Measurements from ENCODE around the gene KIRREL1. TPM values are rescaled to one million over a fixed set of nuclear protein-coding genes. Genes with fewer than 3 reads are reported as not detected.

Gene KIRREL1
- polyA plus RNA-seq, 1 donor (not counting 4 experiments of a cell fraction or from before 2014, with no cell fraction given): 19.7 TPM

- no peaks in the 10 kb centered on the region for H3K79me2 ChIP-seq (ENCODE audit: control insufficient read depth, insufficient read depth, low read length)
- no peak overlapping the region for H2AFZ ChIP-seq (ENCODE audit: control insufficient read depth, low read length)
- H3K27ac ChIP-seq (ENCODE audit: control insufficient read depth, insufficient read depth, low read length): no peak overlapping the region
- TF ChIP-seq EZH2 (IDR thresholded peaks at IDR 0.05; ENCODE audit: low read length) (no peak), CTCF (optimal IDR thresholded peaks at IDR 0.05 in 1 of 3, IDR thresholded peaks at IDR 0.05 in 1 of 3, conservative IDR thresholded peaks at IDR 0.05 in 1 of 3; ENCODE audit: extremely low read depth in 1 of 3, insufficient read depth in 2 of 3, low read length in 3 of 3) (no peak)
- no peak for FAIRE-seq
- no peaks in the 10 kb centered on the region for H3K36me3 ChIP-seq (ENCODE audit: control insufficient read depth in 2 of 2, extremely low read depth in 1 of 2, insufficient read depth in 2 of 2, low read length in 2 of 2)
- H3K9me3 ChIP-seq (ENCODE audit: control insufficient read depth, low read depth, low read length): no peaks in the 10 kb centered on the region
- H3K4me2 ChIP-seq (ENCODE audit: control insufficient read depth, extremely low read depth, insufficient read depth, low read depth, low read length): no peak overlapping the region
- H3K4me3 ChIP-seq (ENCODE audit: control insufficient read depth in 2 of 3, extremely low read depth in 1 of 3, insufficient read depth in 2 of 3, low read depth in 1 of 3, low read length in 3 of 3): no peak overlapping the region
- dilution Hi-C loops (cut with MboI; ENCODE audit: extremely low pct_ligation_motif_present, low sequenced_read_pairs): no loop called here
- no peak overlapping the region for H3K9ac ChIP-seq (ENCODE audit: control insufficient read depth, extremely low read depth, insufficient read depth, low read length)
- no peaks in the 10 kb centered on the region for H3K9me1 ChIP-seq (ENCODE audit: control insufficient read depth, extremely low read depth, insufficient read depth, low read length)
- H3K27me3 ChIP-seq (ENCODE audit: control insufficient read depth, extremely low read depth, insufficient read depth, low read length): no peaks in the 10 kb centered on the region
- no peaks in the 10 kb centered on the region for H4K20me1 ChIP-seq (ENCODE audit: control insufficient read depth, extremely low read depth, insufficient read depth, low read length)
- peaks cover 49% of the 10 kb centered on the region for H3K4me1 ChIP-seq (ENCODE audit: control insufficient read depth, extremely low read depth, insufficient read depth, low read length)
- DNase-seq (ENCODE audit: low read depth, low spot score): no peak
Measured at GRCh38 chr1:158148468-158148867, 155.0 kb downstream of the KIRREL1 start.

GRCh38 chr1:158149175-158149574 is 155.7 kb downstream of the KIRREL1 start:
- H3K4me1 ChIP-seq (ENCODE audit: control insufficient read depth, extremely low read depth, insufficient read depth, low read length): peaks cover 56% of the 10 kb centered on the region
- dilution Hi-C loops (cut with MboI; ENCODE audit: extremely low pct_ligation_motif_present, low sequenced_read_pairs): no loop called here
- no peaks in the 10 kb centered on the region for H4K20me1 ChIP-seq (ENCODE audit: control insufficient read depth, extremely low read depth, insufficient read depth, low read length)
- peak overlapping the region; percentile 81 for H3K4me2 ChIP-seq (ENCODE audit: control insufficient read depth, extremely low read depth, insufficient read depth, low read depth, low read length)
- H3K9me1 ChIP-seq (ENCODE audit: control insufficient read depth, extremely low read depth, insufficient read depth, low read length): no peaks in the 10 kb centered on the region
- H3K27ac ChIP-seq (ENCODE audit: control insufficient read depth, insufficient read depth, low read length): peak overlapping the region; percentile 51
- H3K27me3 ChIP-seq (ENCODE audit: control insufficient read depth, extremely low read depth, insufficient read depth, low read length): no peaks in the 10 kb centered on the region
- no peak for TF ChIP-seq CTCF (optimal IDR thresholded peaks at IDR 0.05 in 1 of 3, IDR thresholded peaks at IDR 0.05 in 1 of 3, conservative IDR thresholded peaks at IDR 0.05 in 1 of 3; ENCODE audit: extremely low read depth in 1 of 3, insufficient read depth in 2 of 3, low read length in 3 of 3)
- no peak for TF ChIP-seq EZH2 (IDR thresholded peaks at IDR 0.05; ENCODE audit: low read length)
- peak overlapping the region; percentile 86 for H2AFZ ChIP-seq (ENCODE audit: control insufficient read depth, low read length)
- no peaks in the 10 kb centered on the region for H3K79me2 ChIP-seq (ENCODE audit: control insufficient read depth, insufficient read depth, low read length)
- no peaks in the 10 kb centered on the region for H3K9me3 ChIP-seq (ENCODE audit: control insufficient read depth, low read depth, low read length)
- DNase-seq (ENCODE audit: low read depth, low spot score) (no peak), FAIRE-seq (no peak)
- H3K36me3 ChIP-seq (ENCODE audit: control insufficient read depth in 2 of 2, extremely low read depth in 1 of 2, insufficient read depth in 2 of 2, low read length in 2 of 2): no peaks in the 10 kb centered on the region
- peak overlapping the region in 2 of 3 experiments; percentile 29 to 41 for H3K4me3 ChIP-seq (ENCODE audit: control insufficient read depth in 2 of 3, extremely low read depth in 1 of 3, insufficient read depth in 2 of 3, low read depth in 1 of 3, low read length in 3 of 3)
- H3K9ac ChIP-seq (ENCODE audit: control insufficient read depth, extremely low read depth, insufficient read depth, low read length): no peak overlapping the region

Other genes with a start within 250 kb of the KIRREL1 start
- not detected in 3 replicates for gene FCRL2, start 216.5 kb upstream of the KIRREL1 start, polyA plus RNA-seq
- not detected in 3 replicates for gene FCRL1, start 173.5 kb upstream of the KIRREL1 start, polyA plus RNA-seq
- gene CD5L, start 151.8 kb upstream of the KIRREL1 start, polyA plus RNA-seq: not detected in 3 replicates
- 2.5 to 3.0 TPM (median 2.8 TPM) in 3 replicates for gene CD1D, start 187.2 kb downstream of the KIRREL1 start, polyA plus RNA-seq

All from keratinocyte (primary cell).